CD4-positive, alpha-beta T cell (primary cell): ENCODE results near the gene PIAS2. TPM values are rescaled to one million over a fixed set of nuclear protein-coding genes. Genes with fewer than 3 reads are reported as not detected.

ENCODE experiments used
- ATAC-seq: fragments of 200-7000 bp; cut with Tn5 transposase; one replicate; pipeline ENCODE4 v1.10.0; 2022; ENCODE audit warnings: mild to moderate bottlenecking; ENCODE audit not compliant: poor library complexity
- CTCF ChIA-PET: fragments of 350-600 bp; sonication (Branson Sonifier 250); formaldehyde crosslinking; loops from one replicate; lab custom pipeline; 2021; ENCODE audit warnings: antibody characterized with exemption, inconsistent platforms; lab: Charles Lee
- POLR2A ChIA-PET: fragments of 350-600 bp; sonication (Branson Sonifier 250); formaldehyde crosslinking; loops from one replicate; lab custom pipeline; 2021; ENCODE audit warnings: antibody characterized with exemption, inconsistent platforms; lab: Charles Lee
- DNase-seq, 14 experiments: peaks; one replicate each; pipeline ENCODE4 v3.0.0-alpha.2; 2013 to 2020; ENCODE audit warnings: mixed read lengths in 2 of 14
- H3K27ac ChIP-seq, 2 donors: one replicate each; pipeline versions ENCODE4 v1.5.1 to v1.7.0; 2013; ENCODE audit warnings: low read length in 2 of 2, low read depth in 1 of 2, mild to moderate bottlenecking in 1 of 2
- H3K27me3 ChIP-seq, 2 experiments: 1 replicate in 1 of 2; 2 replicates in 1 of 2; pipeline versions ENCODE4 v1.6.1 to v1.7.0; 2013; ENCODE audit warnings: low read length in 2 of 2, control low read depth in 1 of 2, mild to moderate bottlenecking in 1 of 2, moderate library complexity in 1 of 2; ENCODE audit not compliant: insufficient read depth in 2 of 2, control insufficient read depth in 1 of 2
- H3K36me3 ChIP-seq: one replicate; pipeline ENCODE4 v1.6.1; 2013; ENCODE audit warnings: low read length, control low read depth; ENCODE audit not compliant: insufficient read depth
- H3K4me1 ChIP-seq: one replicate; pipeline ENCODE4 v1.6.1; 2013; ENCODE audit warnings: low read length, control low read depth; ENCODE audit not compliant: insufficient read depth
- H3K4me3 ChIP-seq: one replicate; pipeline ENCODE4 v1.5.1; 2013; ENCODE audit warnings: mild to moderate bottlenecking, low read length, moderate library complexity
- H3K9me3 ChIP-seq, 2 experiments: 1 replicate in 1 of 2; 2 replicates in 1 of 2; pipeline versions ENCODE4 v1.6.1 to v1.7.0; 2013; ENCODE audit warnings: low read length in 2 of 2, mild to moderate bottlenecking in 2 of 2, control low read depth in 1 of 2, moderate library complexity in 1 of 2; ENCODE audit not compliant: control insufficient read depth in 1 of 2, insufficient read depth in 1 of 2
- H3K27ac Mint-ChIP-seq: one replicate; pipeline ENCODE4 v1.8.0; 2020; ENCODE audit warnings: mixed read lengths
- H3K27me3 Mint-ChIP-seq: one replicate; pipeline ENCODE4 v1.8.0; 2021; ENCODE audit warnings: mixed read lengths
- H3K36me3 Mint-ChIP-seq: one replicate; pipeline ENCODE4 v1.8.0; 2021; ENCODE audit warnings: low read depth, mixed read lengths
- H3K4me1 Mint-ChIP-seq: one replicate; pipeline ENCODE4 v1.8.0; 2021; ENCODE audit warnings: low read depth, mixed read lengths
- H3K4me3 Mint-ChIP-seq: one replicate; pipeline ENCODE4 v1.8.0; 2020; ENCODE audit warnings: mild to moderate bottlenecking, mixed read lengths
- H3K9me3 Mint-ChIP-seq: one replicate; pipeline ENCODE4 v1.8.0; 2020; ENCODE audit warnings: mixed read lengths
- CTCF ChIP-seq: fragments of 200-600 bp; IDR thresholded peaks from one replicate; pipeline ENCODE4 v1.8.0; 2022; ENCODE audit warnings: antibody characterized with exemption, mild to moderate bottlenecking
- intact Hi-C, 2 experiments: fragments of 100-400 bp; cut with DNase I in 1 of 2; cut with micrococcal nuclease in 1 of 2; formaldehyde crosslinking; loops; one replicate each; pipeline versions ENCODE4 v1.15.1 to v1.9.0; 2023 to 2025; cut with DNase I, micrococcal nuclease
- total RNA-seq, 174 experiments: library from RNA in 2 of 174; stranded (reverse) in 2 of 174; gene quantifications; one replicate each; pipeline ENCODE4 v1.2.3 and lab custom pipeline; 2021 to 2026

PIAS2 gene
- total RNA-seq, 2 experiments from 2014 or later, result 32.0 to 36.3 TPM

GRCh38 chr18:46849007-46849406, 68.3 kb downstream of the PIAS2 start:
- ChIA-PET CTCF (no interaction called here), POLR2A (no interaction called here)
- no peaks in the 10 kb centered on the region for H3K9me3 Mint-ChIP-seq
- Histone ChIP-seq H3K27ac (no peak overlapping the region), H3K4me3 (no peak overlapping the region), H3K9me3 (no peaks in the 10 kb centered on the region), H3K27me3 (no peaks in the 10 kb centered on the region), H3K4me1 (no peaks in the 10 kb centered on the region), H3K36me3 (peaks cover 20% of the 10 kb centered on the region)
- no peaks in the 10 kb centered on the region for H3K4me1 Mint-ChIP-seq
- H3K27ac Mint-ChIP-seq, result no peak overlapping the region
- H3K27me3 Mint-ChIP-seq, result no peaks in the 10 kb centered on the region
- no peak overlapping the region for H3K4me3 Mint-ChIP-seq
- intact Hi-C loops, result no loop called here
- ATAC-seq (no peak), DNase-seq (no peak)
- peaks cover 65% of the 10 kb centered on the region for H3K36me3 Mint-ChIP-seq
- no peak for TF ChIP-seq CTCF

GRCh38 chr18:46843372-46843771, 73.9 kb downstream of the PIAS2 start:
- Histone ChIP-seq H3K36me3 (peaks cover 3% of the 10 kb centered on the region), H3K27me3 (no peaks in the 10 kb centered on the region), H3K9me3 (no peaks in the 10 kb centered on the region), H3K27ac (no peak overlapping the region), H3K4me3 (no peak overlapping the region), H3K4me1 (no peaks in the 10 kb centered on the region)
- no peak for ATAC-seq
- H3K9me3 Mint-ChIP-seq, result no peaks in the 10 kb centered on the region
- no peaks in the 10 kb centered on the region for H3K4me1 Mint-ChIP-seq
- TF ChIP-seq CTCF, result no peak
- no peak overlapping the region for H3K4me3 Mint-ChIP-seq
- intact Hi-C loops, result no loop called here
- H3K36me3 Mint-ChIP-seq, result peaks cover 43% of the 10 kb centered on the region
- ChIA-PET POLR2A (no interaction called here), CTCF (no interaction called here)
- H3K27ac Mint-ChIP-seq, result no peak overlapping the region
- H3K27me3 Mint-ChIP-seq, result no peaks in the 10 kb centered on the region
- DNase-seq, result no peak

- H3K36me3 ChIP-seq, result peaks cover 3% of the 10 kb centered on the region
- H3K36me3 Mint-ChIP-seq, result peaks cover 43% of the 10 kb centered on the region
- no peak overlapping the region for H3K27ac ChIP-seq
- no peaks in the 10 kb centered on the region for H3K27me3 Mint-ChIP-seq
- TF ChIP-seq CTCF, result no peak
- DNase-seq (no peak), ATAC-seq (no peak)
- no peaks in the 10 kb centered on the region for H3K4me1 ChIP-seq
- H3K9me3 Mint-ChIP-seq, result no peaks in the 10 kb centered on the region
- H3K4me3 Mint-ChIP-seq, result no peak overlapping the region
- no peak overlapping the region for H3K4me3 ChIP-seq
- ChIA-PET CTCF (no interaction called here), POLR2A (no interaction called here)
- H3K27me3 ChIP-seq, result no peaks in the 10 kb centered on the region
- H3K27ac Mint-ChIP-seq, result no peak overlapping the region
- intact Hi-C loops, result no loop called here
- H3K4me1 Mint-ChIP-seq, result no peaks in the 10 kb centered on the region
- H3K9me3 ChIP-seq, result no peaks in the 10 kb centered on the region
These were observed 74.7 kb downstream of the PIAS2 start for GRCh38 chr18:46842583-46842982.
